ENCODE data around the gene CTIF.

DNA sequence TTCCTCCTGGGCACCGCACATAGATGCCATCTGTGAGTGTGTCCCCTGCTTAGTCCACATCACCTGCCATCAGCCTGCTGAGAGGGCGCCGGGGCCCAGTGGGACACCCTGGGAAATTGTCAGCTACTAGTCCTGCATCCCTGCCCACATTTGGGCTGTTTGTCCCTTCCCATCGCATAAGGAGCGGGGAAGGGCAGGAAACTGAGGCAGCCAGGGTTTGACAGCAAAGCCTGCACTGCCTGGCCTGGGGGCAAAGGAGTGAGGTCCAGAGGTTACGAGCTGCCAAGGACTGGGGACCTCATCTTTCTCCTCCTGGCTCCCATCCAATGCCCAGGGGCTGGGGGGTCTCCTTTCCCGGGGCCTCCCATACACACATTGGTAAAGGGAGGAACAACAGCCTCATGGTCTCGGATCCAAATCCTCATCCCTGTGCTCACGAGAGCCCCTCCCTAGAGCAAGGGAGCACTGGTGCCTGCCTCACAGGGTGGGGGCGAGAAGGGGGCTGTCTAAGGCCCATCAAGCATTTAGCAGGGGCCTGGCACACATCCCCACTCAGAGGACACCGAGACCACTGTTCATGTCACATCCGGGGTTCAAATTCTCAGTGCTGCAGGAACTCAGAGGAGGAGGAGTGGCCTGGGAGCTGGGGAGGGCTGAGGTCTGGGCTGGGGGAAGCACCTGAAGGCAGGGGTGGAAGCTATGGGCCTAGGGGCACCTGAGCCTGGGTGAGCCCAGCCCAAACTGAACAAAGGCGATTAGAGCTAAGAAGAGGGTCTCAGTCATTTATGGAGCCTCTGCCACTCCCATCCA is 298.2 kb downstream of the CTIF start:
- TF ChIP-seq POLR2AphosphoS5 (IDR thresholded peaks at IDR 0.05): no peak
- no peak for TF ChIP-seq POLR2A (IDR thresholded peaks at IDR 0.05)
